A549 (cell line): Measurements from ENCODE around the gene PRR12. TPM values are rescaled to one million over a fixed set of nuclear protein-coding genes. Genes with fewer than 3 reads are reported as not detected.

Experiments
- ATAC-seq, 2 experiments: fragments of 200-7000 bp in 1 of 2; fragments of >200 bp in 1 of 2; cut with Nextera tagmentation in 1 of 2; cut with Tn5 transposase in 1 of 2; 3 replicates each; pipeline versions ENCODE4 v1.8.0 to v1.9.1; 2018 to 2020; ENCODE audit warnings: mild to moderate bottlenecking in 1 of 2, moderate library complexity in 1 of 2
- CTCF ChIA-PET: fragments of 300-600 bp; sonication (Branson Sonifier 250); formaldehyde crosslinking; extraction: SDS; loops from one replicate; lab custom pipeline; 2021; ENCODE audit warnings: antibody characterized with exemption, inconsistent platforms; lab: Yijun Ruan, JAX
- POLR2A ChIA-PET: fragments of 350-600 bp; formaldehyde crosslinking; extraction: SDS; loops from one replicate; lab custom pipeline; 2021; ENCODE audit warnings: antibody characterized with exemption, inconsistent platforms; lab: Yijun Ruan, JAX
- DNase-seq, 2 experiments: peaks; one replicate each; pipeline versions ENCODE4 v3.0.0 to v3.0.0-alpha.2; 2011 to 2016; ENCODE audit warnings: low read depth in 1 of 2, low spot score in 1 of 2
- FAIRE-seq: peaks from 2 replicates; lab custom pipeline; 2011; peaks lifted over from hg19 to GRCh38; lab: Jason Lieb, UNC
- H3K27ac ChIP-seq, 2 experiments: fragments of >200 bp; sonication (Bioruptor Twin); formaldehyde crosslinking; 3 replicates each; pipeline ENCODE4 v1.5.1; 2016 to 2017
- H3K4me1 ChIP-seq: fragments of >200 bp; sonication (Bioruptor Twin); formaldehyde crosslinking; 3 replicates; pipeline ENCODE4 v1.6.1; 2016
- H3K4me2 ChIP-seq: fragments of >200 bp; sonication (Bioruptor Twin); formaldehyde crosslinking; 3 replicates; pipeline ENCODE4 v1.6.1; 2016
- H3K4me3 ChIP-seq: fragments of >200 bp; sonication (Bioruptor Twin); formaldehyde crosslinking; 3 replicates; pipeline ENCODE4 v1.5.1; 2016
- H3K9me3 ChIP-seq: fragments of >200 bp; sonication (Bioruptor Twin); formaldehyde crosslinking; 3 replicates; pipeline ENCODE4 v1.6.1; 2016
- CBX8 ChIP-seq: fragments of 200-600 bp; sonication (generic); IDR thresholded peaks from 2 replicates; pipeline ENCODE4 v1.6.1; 2016
- CEBPB ChIP-seq, 2 experiments: fragments of >200 bp in 1 of 2; sonication (Bioruptor Twin) in 1 of 2; formaldehyde crosslinking in 1 of 2; IDR thresholded peaks; 2 replicates each; pipeline ENCODE4 v1.6.1; 2012 to 2016
- CHD4 ChIP-seq: fragments of 200-600 bp; sonication (generic); IDR thresholded peaks from 2 replicates; pipeline ENCODE4 v1.6.1; 2016; ENCODE audit warnings: antibody characterized with exemption, mild to moderate bottlenecking, borderline replicate concordance
- EHF ChIP-seq: fragments of 250-450 bp; sonication (Bioruptor Pico); IDR thresholded peaks from 2 replicates; pipeline ENCODE4 v1.5.0; 2020; ENCODE audit warnings: mild to moderate bottlenecking
- ELK1 ChIP-seq: fragments of 150-350 bp; IDR thresholded peaks from 2 replicates; pipeline ENCODE4 v1.6.1; 2014; ENCODE audit warnings: low read depth, mild to moderate bottlenecking, low read length
- FOXS1 ChIP-seq: fragments of 250-450 bp; sonication (Bioruptor Pico); IDR thresholded peaks from 2 replicates; pipeline ENCODE4 v1.5.0; 2020; ENCODE audit warnings: mild to moderate bottlenecking, moderate library complexity
- HOXA7 ChIP-seq: fragments of 250-450 bp; sonication (Bioruptor Pico); IDR thresholded peaks from 2 replicates; pipeline ENCODE4 v1.5.0; 2020; ENCODE audit warnings: mild to moderate bottlenecking, moderate library complexity
- HOXB13 ChIP-seq: fragments of 250-450 bp; sonication (Bioruptor Pico); IDR thresholded peaks from 2 replicates; pipeline ENCODE4 v1.5.0; 2020; ENCODE audit warnings: low read depth, mild to moderate bottlenecking, moderate library complexity
- HOXB5 ChIP-seq: fragments of 250-450 bp; sonication (Bioruptor Pico); IDR thresholded peaks from 2 replicates; pipeline ENCODE4 v1.5.0; 2020; ENCODE audit warnings: mild to moderate bottlenecking, moderate library complexity
- KDM1A ChIP-seq: fragments of 200-600 bp; sonication (generic); IDR thresholded peaks from 2 replicates; pipeline ENCODE4 v1.6.1; 2016; ENCODE audit warnings: low read depth, mild to moderate bottlenecking
- MAFK ChIP-seq: fragments of 450-650 bp; IDR thresholded peaks from 2 replicates; pipeline ENCODE4 v1.6.1; 2014; ENCODE audit not compliant: partially characterized antibody
- NFE2L2 ChIP-seq: fragments of 150-350 bp; conservative IDR thresholded peaks from 2 replicates; pipeline ENCODE4 v1.6.1; 2014; ENCODE audit warnings: low read length
- NPAS2 ChIP-seq: fragments of 250-450 bp; sonication (Bioruptor Pico); IDR thresholded peaks from 2 replicates; pipeline ENCODE4 v1.8.0; 2022; ENCODE audit warnings: mild to moderate bottlenecking, moderate library complexity, borderline replicate concordance
- NR3C1 ChIP-seq: fragments of >200 bp; sonication (Bioruptor Twin); formaldehyde crosslinking; IDR thresholded peaks from 3 replicates; pipeline ENCODE4 v1.6.1; 2017
- PBX3 ChIP-seq: IDR thresholded peaks from 2 replicates; pipeline ENCODE4 v1.6.1; 2012
- PHF8 ChIP-seq: fragments of 200-600 bp; sonication (generic); IDR thresholded peaks from 2 replicates; pipeline ENCODE4 v1.6.1; 2016; ENCODE audit warnings: low read depth, mild to moderate bottlenecking, antibody characterized with exemption, moderate library complexity, borderline replicate concordance
- POLR2A ChIP-seq: IDR thresholded peaks from 2 replicates; pipeline ENCODE4 v1.6.1; 2012; ENCODE audit warnings: mild to moderate bottlenecking, low read length
- RCOR1 ChIP-seq: fragments of 150-350 bp; IDR thresholded peaks from 2 replicates; pipeline ENCODE4 v1.6.1; 2014; ENCODE audit warnings: antibody characterized with exemption, low read length, low read depth
- SREBF2 ChIP-seq: fragments of 450-650 bp; IDR thresholded peaks from 2 replicates; pipeline ENCODE4 v1.6.1; 2014; ENCODE audit warnings: mild to moderate bottlenecking, moderate library complexity
- TFCP2L1 ChIP-seq: fragments of 250-450 bp; sonication (Bioruptor Pico); IDR thresholded peaks from 2 replicates; pipeline ENCODE4 v1.5.0; 2021; ENCODE audit warnings: mild to moderate bottlenecking
- TP53 ChIP-seq: fragments of 250-450 bp; sonication (Bioruptor Pico); IDR thresholded peaks from 2 replicates; pipeline ENCODE4 v1.5.0; 2021; ENCODE audit warnings: mild to moderate bottlenecking, moderate library complexity
- USF2 ChIP-seq: fragments of 450-650 bp; IDR thresholded peaks from 2 replicates; pipeline ENCODE4 v1.6.1; 2014; ENCODE audit warnings: antibody characterized with exemption
- WGBS: methylation state at CpG from one replicate; pipeline ENCODE4 v1.1.6; 2017; ENCODE audit errors: missing lambda C conversion rate; 5-methylcytosine and 5-hydroxymethylcytosine counted together
- polyA plus RNA-seq, 4 experiments: library from polyadenylated mRNA; depleted of rRNA in 3 of 4; stranded (reverse); fragments of >200 nt; fragmentation: RNase III in 1 of 4; extraction: RNeasy Plus Mini Kit Qiagen cat#74134 plus additional on column Dnase treatment in 1 of 4; gene quantifications; 2 replicates in 3 of 4; 3 replicates in 1 of 4; pipeline ENCODE4 v1.2.3, GENCODE V29; 2011 to 2017

Gene PRR12
- polyA plus RNA-seq, 2 of the 4 experiments (the other 2 are of a cell fraction), result 0.78 to 15.6 TPM

GRCh38 chr19:49597703-49597974 is 6.7 kb downstream of the PRR12 start:
- TF ChIP-seq CHD4 (no peak), EHF (CRISPR knock-in tag) (no peak), ELK1 (no peak), CEBPB (IDR thresholded peaks at IDR 0.05) (no peak), TFCP2L1 (CRISPR knock-in tag) (no peak), NFE2L2 (no peak), FOXS1 (CRISPR knock-in tag) (no peak), MAFK (no peak), CBX8 (no peak), PHF8 (no peak), HOXB5 (CRISPR knock-in tag) (no peak), RCOR1 (no peak), USF2 (no peak), PBX3 (no peak), KDM1A (no peak), NPAS2 (no peak), POLR2A (no peak), TP53 (no peak), NR3C1 (no peak)

GRCh38 chr19:49599378-49600295 is 8.7 kb downstream of the PRR12 start:
- FAIRE-seq, result no peak
- WGBS, result 94% methylated on average over 24 of the region's 26 CpGs

More at GRCh38 chr19:49597703-49597974, 6.7 kb downstream of the PRR12 start:
- no peak overlapping the region for H3K27ac ChIP-seq
- H3K4me3 ChIP-seq, result no peak overlapping the region
- CTCF ChIA-PET, result interaction anchor here (1.0 to 2.5 kb wide), 4 partner anchors 17 to 83 kb away, joined by 3 to 10 read pairs (median 6); partner anchors contain the start of genes NOSIP and PRRG2
- H3K4me1 ChIP-seq, result peaks cover 7% of the 10 kb centered on the region
- H3K9me3 ChIP-seq, result no peaks in the 10 kb centered on the region
- POLR2A ChIA-PET, result interaction anchor here (0.5 kb wide), 1 partner anchor 51 kb away, joined by 6 read pairs; no protein-coding TSS in a partner anchor
- H3K4me2 ChIP-seq, result no peak overlapping the region
- ATAC-seq, result no peak
- 97% methylated on average over 19 of the region's 29 CpGs for WGBS
- no peak for FAIRE-seq
- no peak for DNase-seq

More at GRCh38 chr19:49599378-49600295, 8.7 kb downstream of the PRR12 start:
- DNase-seq (no peak), ATAC-seq (no peak)
- H3K4me1 ChIP-seq, result no peaks in the 10 kb centered on the region
- no peaks in the 10 kb centered on the region for H3K9me3 ChIP-seq
- H3K4me2 ChIP-seq, result no peak overlapping the region
- H3K27ac ChIP-seq, result no peak overlapping the region
- no peak for TF ChIP-seq HOXB13
- TF ChIP-seq PHF8, result no peak
- TF ChIP-seq CEBPB (IDR thresholded peaks at IDR 0.05), result no peak
- TF ChIP-seq HOXA7 (CRISPR knock-in tag), result no peak
- TF ChIP-seq CHD4, result no peak
- TF ChIP-seq RCOR1, result no peak
- TF ChIP-seq TFCP2L1 (CRISPR knock-in tag), result no peak
- no peak for TF ChIP-seq SREBF2
- TF ChIP-seq POLR2A, result no peak
- CTCF ChIA-PET, result interaction anchor here (0.8 to 3.2 kb wide), 4 partner anchors 19 to 80 kb away, joined by 3 to 8 read pairs (median 6); partner anchors contain the start of genes NOSIP and PRRG2
- POLR2A ChIA-PET, result interaction anchor here (0.5 kb wide), 1 partner anchor 61 kb away, joined by 3 read pairs; no protein-coding TSS in a partner anchor
- H3K4me3 ChIP-seq, result no peak overlapping the region
